Pulmonary artery endothelial cell (primary cell): ENCODE data around the gene CYBC1. TPM values are rescaled to one million over a fixed set of nuclear protein-coding genes. Genes with fewer than 3 reads are reported as not detected.

Experiments
- DNase-seq: peaks from one replicate; pipeline ENCODE4 v3.0.0-alpha.2; 2011; ENCODE audit warnings: low read depth, low spot score
- total RNA-seq: library from RNA; depleted of rRNA; stranded (reverse); fragments of >200 nt; gene quantifications from 2 replicates; pipeline ENCODE4 v1.2.3, GENCODE V29; 2014

The CYBC1 gene
- total RNA-seq, 1 donor from 2014 or later, result 44.8 TPM

GRCh38 chr17:82411396-82412053, 39.0 kb downstream of the CYBC1 start:
- DNase-seq, result no peak

GRCh38 chr17:82410014-82410716, 40.4 kb downstream of the CYBC1 start:
- no peak for DNase-seq

GRCh38 chr17:82408938-82409318, 41.6 kb downstream of the CYBC1 start:
- no peak for DNase-seq

GRCh38 chr17:82408288-82408937, 42.1 kb downstream of the CYBC1 start:
- DNase-seq, result no peak

GRCh38 chr17:82407255-82407654, 43.3 kb downstream of the CYBC1 start:
- DNase-seq, result no peak

GRCh38 chr17:82406131-82406671, 44.4 kb downstream of the CYBC1 start:
- no peak for DNase-seq

- DNase-seq, result no peak
Observed at GRCh38 chr17:82405051-82405450, 45.5 kb downstream of the CYBC1 start.

GRCh38 chr17:82403662-82404660, 46.6 kb downstream of the CYBC1 start:
- DNase-seq, result no peak

GRCh38 chr17:82402865-82403264, 47.7 kb downstream of the CYBC1 start:
- no peak for DNase-seq

GRCh38 chr17:82400830-82401229, 49.7 kb downstream of the CYBC1 start:
- DNase-seq, result no peak

- DNase-seq, result no peak
Observed at GRCh38 chr17:82400206-82400605, 50.3 kb downstream of the CYBC1 start.

- DNase-seq, result no peak
Observed at GRCh38 chr17:82399601-82400101, 50.9 kb downstream of the CYBC1 start.

- DNase-seq, result no peak
Observed at GRCh38 chr17:82399041-82399441, 51.5 kb downstream of the CYBC1 start.

GRCh38 chr17:82397449-82398335, 52.9 kb downstream of the CYBC1 start:
- no peak for DNase-seq

GRCh38 chr17:82396601-82397435, 53.7 kb downstream of the CYBC1 start:
- DNase-seq, result no peak

- DNase-seq, result no peak
Observed at GRCh38 chr17:82394278-82394677, 56.3 kb downstream of the CYBC1 start.

GRCh38 chr17:82392941-82393340, 57.6 kb downstream of the CYBC1 start:
- DNase-seq, result no peak
